Breast epithelium (tissue), 4 donors: ENCODE data around the gene SCYL2. TPM values are rescaled to one million over a fixed set of nuclear protein-coding genes. Genes with fewer than 3 reads are reported as not detected.

Experiments
- DNase-seq, 2 donors: peaks; one replicate each; pipeline ENCODE4 v3.0.0-alpha.2; 2019; ENCODE audit warnings: low spot score in 2 of 2
- H3K27ac ChIP-seq, 2 donors: fragments of 200-600 bp; sonication (generic) in 1 of 2; one replicate each; pipeline ENCODE4 v1.5.1; 2016 to 2019; ENCODE audit warnings: mild to moderate bottlenecking in 1 of 2
- H3K27me3 ChIP-seq, 2 donors: fragments of 200-600 bp; sonication (generic) in 1 of 2; one replicate each; pipeline versions ENCODE4 v1.5.1 to v1.6.0; 2017 to 2019; ENCODE audit warnings: control low read depth in 1 of 2, mild to moderate bottlenecking in 1 of 2
- H3K36me3 ChIP-seq: fragments of 200-600 bp; one replicate; pipeline ENCODE4 v1.5.1; 2019
- H3K4me1 ChIP-seq, 2 donors: fragments of 200-600 bp; sonication (generic); one replicate each; pipeline ENCODE4 v1.5.1; 2016 to 2019; ENCODE audit warnings: control low read depth in 1 of 2
- H3K4me3 ChIP-seq, 3 donors: fragments of 200-600 bp; sonication (generic); 1 replicate in 2 of 3; 2 replicates in 1 of 3; pipeline ENCODE4 v1.5.1; 2016 to 2019; ENCODE audit warnings: mild to moderate bottlenecking in 3 of 3, moderate library complexity in 2 of 3
- H3K9me3 ChIP-seq, 2 donors: fragments of 200-600 bp; sonication (generic) in 1 of 2; one replicate each; pipeline ENCODE4 v1.5.1; 2016 to 2019; ENCODE audit warnings: control low read depth in 1 of 2
- CTCF ChIP-seq, 3 donors: fragments of 450-650 bp; IDR thresholded peaks; one replicate each; pipeline ENCODE4 v1.5.1; 2016 to 2017; ENCODE audit warnings: antibody characterized with exemption in 3 of 3, mild to moderate bottlenecking in 3 of 3, moderate library complexity in 3 of 3
- POLR2A ChIP-seq: fragments of 450-650 bp; IDR thresholded peaks from one replicate; pipeline ENCODE4 v1.6.1; 2016; ENCODE audit warnings: antibody characterized with exemption, mild to moderate bottlenecking, moderate library complexity
- POLR2AphosphoS5 ChIP-seq, 3 donors: sonication (generic); formaldehyde crosslinking; IDR thresholded peaks; one replicate each; pipeline ENCODE4 v1.6.1; 2017; ENCODE audit warnings: antibody characterized with exemption in 3 of 3
- intact Hi-C: fragments of 100-400 bp; cut with DNase I; formaldehyde crosslinking; loops from one replicate; pipeline ENCODE4 v1.15.1; 2023; ENCODE audit warnings: low total_unique reads
- total RNA-seq, 3 donors: library from RNA; depleted of rRNA; stranded (reverse); fragments of >200 nt; gene quantifications; one replicate each; pipeline ENCODE4 v1.1.0, GENCODE V29; 2016

Gene SCYL2
- total RNA-seq, 3 donors from 2014 or later: 39.4 to 92.2 (median 53.7) TPM

- Histone ChIP-seq H3K4me3 (no peak overlapping the region), H3K9me3 (no peaks in the 10 kb centered on the region), H3K27me3 (no peaks in the 10 kb centered on the region), H3K36me3 (peaks cover 6% of the 10 kb centered on the region), H3K4me1 (no peaks in the 10 kb centered on the region), H3K27ac (no peak overlapping the region)
- DNase-seq: no peak
- intact Hi-C loops: no loop called here
- TF ChIP-seq POLR2AphosphoS5 (IDR thresholded peaks at IDR 0.05) (no peak), POLR2A (no peak), CTCF (IDR thresholded peaks at IDR 0.05) (no peak)
Measured at GRCh38 chr12:100324498-100324897, 57.5 kb downstream of the SCYL2 start.

GRCh38 chr12:100326208-100326607 lies 59.2 kb downstream of the SCYL2 start:
- no peak for TF ChIP-seq POLR2A
- no peak for TF ChIP-seq CTCF (IDR thresholded peaks at IDR 0.05)
- TF ChIP-seq POLR2AphosphoS5 (IDR thresholded peaks at IDR 0.05): no peak
- H3K9me3 ChIP-seq: no peaks in the 10 kb centered on the region
- no peaks in the 10 kb centered on the region for H3K4me1 ChIP-seq
- DNase-seq: no peak
- H3K4me3 ChIP-seq: no peak overlapping the region
- intact Hi-C loops: no loop called here
- H3K27ac ChIP-seq: no peak overlapping the region
- no peaks in the 10 kb centered on the region for H3K27me3 ChIP-seq
- H3K36me3 ChIP-seq: peaks cover 6% of the 10 kb centered on the region

- TF ChIP-seq POLR2AphosphoS5 (IDR thresholded peaks at IDR 0.05) (no peak), CTCF (IDR thresholded peaks at IDR 0.05) (no peak), POLR2A (no peak)
- intact Hi-C loops: loop anchor here (10.0 kb wide), 1 partner anchor 255 kb away; no protein-coding TSS in a partner anchor
Measured at GRCh38 chr12:100329800-100330199, 62.8 kb downstream of the SCYL2 start.

GRCh38 chr12:100331871-100332270 lies 64.9 kb downstream of the SCYL2 start:
- Histone ChIP-seq H3K4me1 (no peaks in the 10 kb centered on the region), H3K36me3 (no peaks in the 10 kb centered on the region), H3K27ac (no peak overlapping the region), H3K9me3 (no peaks in the 10 kb centered on the region), H3K4me3 (no peak overlapping the region), H3K27me3 (no peaks in the 10 kb centered on the region)
- DNase-seq: no peak
- no peak for TF ChIP-seq POLR2A
- TF ChIP-seq POLR2AphosphoS5 (IDR thresholded peaks at IDR 0.05): no peak
- TF ChIP-seq CTCF (IDR thresholded peaks at IDR 0.05): no peak
- intact Hi-C loops: loop anchor here (10.0 kb wide), 1 partner anchor 257 kb away; no protein-coding TSS in a partner anchor

More at GRCh38 chr12:100329800-100330199, 62.8 kb downstream of the SCYL2 start:
- Histone ChIP-seq H3K9me3 (no peaks in the 10 kb centered on the region), H3K36me3 (no peaks in the 10 kb centered on the region), H3K4me3 (no peak overlapping the region), H3K27me3 (no peaks in the 10 kb centered on the region), H3K27ac (no peak overlapping the region), H3K4me1 (no peaks in the 10 kb centered on the region)
- DNase-seq: no peak

GRCh38 chr12:100332852-100333251 lies 65.9 kb downstream of the SCYL2 start:
- no peak overlapping the region for H3K27ac ChIP-seq
- H3K27me3 ChIP-seq: no peaks in the 10 kb centered on the region
- peaks cover 6% of the 10 kb centered on the region for H3K36me3 ChIP-seq
- intact Hi-C loops: loop anchor here (10.0 kb wide), 1 partner anchor 258 kb away; no protein-coding TSS in a partner anchor
- TF ChIP-seq CTCF (IDR thresholded peaks at IDR 0.05): no peak
- no peak for TF ChIP-seq POLR2A
- TF ChIP-seq POLR2AphosphoS5 (IDR thresholded peaks at IDR 0.05): no peak
- no peak for DNase-seq
- H3K4me3 ChIP-seq: no peak overlapping the region
- H3K4me1 ChIP-seq: no peaks in the 10 kb centered on the region
- H3K9me3 ChIP-seq: no peaks in the 10 kb centered on the region
